ENCODE measurements around the gene RPS23. TPM values are rescaled to one million over a fixed set of nuclear protein-coding genes. Genes with fewer than 3 reads are reported as not detected.

The RPS23 gene
- 1,000 to 10,000 TPM; 1,779 to 4,145 (median 3,732) TPM for polyA plus RNA-seq
- long read RNA-seq, donor 1, transcript RPS23-204 (3 exons, 836 nt): minor isoform, 85 of 7,242 reads
- long read RNA-seq, donor 1, transcript RPS23-207 (2 exons, 530 nt): minor isoform, 31 of 7,242 reads
- long read RNA-seq, donor 1, transcript RPS23-201 (4 exons, 3,437 nt): major isoform, 4,559 of 7,242 reads
- long read RNA-seq, donor 1, transcript RPS23-203 (3 exons, 576 nt): minor isoform, 1,309 of 7,242 reads
- long read RNA-seq, donor 1, partial matches to known transcripts: 987 of 7,242 reads
- long read RNA-seq, donor 1, other reads (novel, unspliced or antisense): 271 of 7,242 reads
- long read RNA-seq, donor 2, transcript RPS23-201 (4 exons, 3,437 nt): major isoform, 988 of 1,463 reads
- long read RNA-seq, donor 2, transcript RPS23-207 (2 exons, 530 nt): minor isoform, 6 of 1,463 reads
- long read RNA-seq, donor 2, transcript RPS23-203 (3 exons, 576 nt): minor isoform, 256 of 1,463 reads
- long read RNA-seq, donor 2, transcript RPS23-204 (3 exons, 836 nt): minor isoform, 15 of 1,463 reads
- long read RNA-seq, donor 2, partial matches to known transcripts: 164 of 1,463 reads
- long read RNA-seq, donor 2, other reads (novel, unspliced or antisense): 34 of 1,463 reads
- long read RNA-seq, donor 3, transcript RPS23-207 (2 exons, 530 nt): minor isoform, 6 of 2,758 reads
- long read RNA-seq, donor 3, transcript RPS23-201 (4 exons, 3,437 nt): major isoform, 1,607 of 2,758 reads
- long read RNA-seq, donor 3, transcript RPS23-203 (3 exons, 576 nt): minor isoform, 592 of 2,758 reads
- long read RNA-seq, donor 3, transcript RPS23-204 (3 exons, 836 nt): minor isoform, 42 of 2,758 reads
- long read RNA-seq, donor 3, partial matches to known transcripts: 422 of 2,758 reads
- long read RNA-seq, donor 3, other reads (novel, unspliced or antisense): 88 of 2,758 reads
- long read RNA-seq, donor 4, transcript RPS23-203 (3 exons, 576 nt): minor isoform, 32 of 88 reads
- long read RNA-seq, donor 4, transcript RPS23-201 (4 exons, 3,437 nt): major isoform, 45 of 88 reads
- long read RNA-seq, donor 4, partial matches to known transcripts: 11 of 88 reads
- long read RNA-seq, donor 4, other reads (novel, unspliced or antisense): 0 of 88 reads
- long read RNA-seq, donor 5, transcript RPS23-201 (4 exons, 3,437 nt): major isoform, 474 of 760 reads
- long read RNA-seq, donor 5, transcript RPS23-203 (3 exons, 576 nt): minor isoform, 154 of 760 reads
- long read RNA-seq, donor 5, transcript RPS23-204 (3 exons, 836 nt): minor isoform, 23 of 760 reads
- long read RNA-seq, donor 5, partial matches to known transcripts: 87 of 760 reads
- long read RNA-seq, donor 5, other reads (novel, unspliced or antisense): 19 of 760 reads
- long read RNA-seq, donor 6, transcript RPS23-203 (3 exons, 576 nt): minor isoform, 439 of 2,445 reads
- long read RNA-seq, donor 6, transcript RPS23-201 (4 exons, 3,437 nt): major isoform, 1,546 of 2,445 reads
- long read RNA-seq, donor 6, transcript RPS23-204 (3 exons, 836 nt): minor isoform, 31 of 2,445 reads
- long read RNA-seq, donor 6, transcript RPS23-207 (2 exons, 530 nt): minor isoform, 6 of 2,445 reads
- long read RNA-seq, donor 6, partial matches to known transcripts: 357 of 2,445 reads
- long read RNA-seq, donor 6, other reads (novel, unspliced or antisense): 66 of 2,445 reads
- long read RNA-seq, donor 7, transcript RPS23-201 (4 exons, 3,437 nt): major isoform, 2,304 of 3,486 reads
- long read RNA-seq, donor 7, transcript RPS23-204 (3 exons, 836 nt): minor isoform, 38 of 3,486 reads
- long read RNA-seq, donor 7, transcript RPS23-207 (2 exons, 530 nt): minor isoform, 10 of 3,486 reads
- long read RNA-seq, donor 7, transcript RPS23-203 (3 exons, 576 nt): minor isoform, 536 of 3,486 reads
- long read RNA-seq, donor 7, partial matches to known transcripts: 490 of 3,486 reads
- long read RNA-seq, donor 7, other reads (novel, unspliced or antisense): 108 of 3,486 reads
- long read RNA-seq, donor 8, transcript RPS23-201 (4 exons, 3,437 nt): major isoform, 289 of 397 reads
- long read RNA-seq, donor 8, transcript RPS23-203 (3 exons, 576 nt): minor isoform, 71 of 397 reads
- long read RNA-seq, donor 8, partial matches to known transcripts: 30 of 397 reads
- long read RNA-seq, donor 8, other reads (novel, unspliced or antisense): 5 of 397 reads
- long read RNA-seq, donor 9, transcript RPS23-201 (4 exons, 3,437 nt): major isoform, 460 of 651 reads
- long read RNA-seq, donor 9, transcript RPS23-203 (3 exons, 576 nt): minor isoform, 117 of 651 reads
- long read RNA-seq, donor 9, transcript RPS23-204 (3 exons, 836 nt): minor isoform, 7 of 651 reads
- long read RNA-seq, donor 9, partial matches to known transcripts: 59 of 651 reads
- long read RNA-seq, donor 9, other reads (novel, unspliced or antisense): 6 of 651 reads
- long read RNA-seq, donor 10, transcript RPS23-204 (3 exons, 836 nt): minor isoform, 33 of 3,402 reads
- long read RNA-seq, donor 10, transcript RPS23-203 (3 exons, 576 nt): minor isoform, 589 of 3,402 reads
- long read RNA-seq, donor 10, transcript RPS23-201 (4 exons, 3,437 nt): major isoform, 2,191 of 3,402 reads
- long read RNA-seq, donor 10, transcript RPS23-207 (2 exons, 530 nt): minor isoform, 13 of 3,402 reads
- long read RNA-seq, donor 10, partial matches to known transcripts: 503 of 3,402 reads
- long read RNA-seq, donor 10, other reads (novel, unspliced or antisense): 72 of 3,402 reads

DNA sequence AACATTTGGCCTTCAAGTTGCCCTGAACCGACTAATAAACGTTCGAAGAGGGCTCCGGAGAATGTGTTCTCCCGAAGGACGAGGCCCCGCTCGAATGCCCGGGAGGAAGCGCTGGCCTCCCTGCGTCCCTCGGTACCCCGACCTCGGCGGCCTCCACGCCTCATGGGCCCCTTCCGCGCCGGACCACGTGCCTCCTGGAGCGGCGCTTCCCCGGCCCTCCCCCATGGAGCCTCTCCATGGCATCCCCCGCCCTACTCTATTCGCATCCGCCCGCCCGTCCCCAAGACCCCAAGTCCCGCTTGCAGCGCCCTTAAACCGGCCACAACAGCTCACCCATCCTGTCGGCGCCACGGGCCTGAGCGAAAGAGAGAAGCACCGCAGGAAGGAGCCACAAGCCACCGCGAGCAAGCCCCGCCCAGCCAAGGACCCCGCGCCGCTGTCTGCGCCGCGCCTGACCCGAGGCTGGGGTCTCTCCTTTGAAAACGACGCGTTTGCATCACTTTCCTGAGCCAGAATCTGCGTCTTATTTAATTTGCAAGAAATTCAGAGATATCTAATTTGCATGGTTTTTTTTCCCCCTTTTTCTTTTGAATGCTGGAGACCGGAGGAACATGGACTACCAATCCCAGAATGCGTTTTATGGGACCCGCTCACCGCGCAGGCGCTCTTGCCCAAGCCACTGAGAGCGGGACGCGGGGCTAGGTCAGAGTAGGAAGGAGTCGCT is at the start of gene RPS23:
Gene RPS23 (minus strand): TSS at position 368 of the 724 bp plus-strand sequence. CDS start 31 bp downstream, at position 337.
- peak within 1 kb of the TSS; percentile 68 to 94 (median 92) for H3K4me3 ChIP-seq (ENCODE audit: low read depth in 1 of 3, low read length in 3 of 3)
- 0% methylated on average over 60 of the region's 60 CpGs for WGBS, 3 donors
- FAIRE-seq: no peak
- peaks cover 2 to 16% (median 13%) of the 10 kb centered on the region in 3 donors for H3K36me3 ChIP-seq (ENCODE audit: control insufficient read depth in 3 of 3, insufficient read depth in 2 of 3, low read depth in 1 of 3, low read length in 3 of 3)
- peaks cover 0 to 2% (median 0%) of the 10 kb centered on the region in 3 donors for H3K4me1 ChIP-seq (ENCODE audit: control insufficient read depth in 3 of 3, insufficient read depth in 2 of 3, low read depth in 1 of 3, low read length in 2 of 3)
- no peaks in the 10 kb centered on the region for H3K27me3 ChIP-seq (ENCODE audit: control insufficient read depth in 3 of 3, insufficient read depth in 3 of 3, low read length in 3 of 3)
- peak; percentile 94 to 96 for DNase-seq
- H3K9me3 ChIP-seq (ENCODE audit: control insufficient read depth in 2 of 2, insufficient read depth in 1 of 2, low read depth in 1 of 2, low read length in 1 of 2): no peaks in the 10 kb centered on the region
- peak within 1 kb of the TSS; percentile 6 to 70 (median 62) for H3K27ac ChIP-seq (ENCODE audit: low read depth in 1 of 3, low read length in 2 of 3)

DNA sequence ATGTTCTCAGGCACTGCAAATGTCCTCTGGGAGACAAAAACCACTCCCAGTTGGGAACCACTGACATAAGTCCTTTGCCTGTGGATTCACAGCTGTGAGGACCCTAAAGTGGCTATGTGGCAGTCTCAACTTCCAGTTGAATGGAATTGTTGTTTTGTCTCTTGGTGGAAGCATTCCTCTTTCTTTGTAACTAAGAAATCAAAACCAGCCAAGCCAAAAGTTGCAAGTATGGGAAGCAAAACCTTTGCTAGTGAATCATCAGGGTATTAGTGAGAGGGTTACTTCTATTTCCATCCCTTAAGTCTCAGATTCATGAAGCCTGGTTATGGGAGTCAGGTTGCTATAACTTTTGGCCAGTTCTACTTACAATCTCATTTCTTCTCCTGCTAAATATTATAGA is 49.8 kb upstream of the RPS23 start:
- no peak for FAIRE-seq

DNA sequence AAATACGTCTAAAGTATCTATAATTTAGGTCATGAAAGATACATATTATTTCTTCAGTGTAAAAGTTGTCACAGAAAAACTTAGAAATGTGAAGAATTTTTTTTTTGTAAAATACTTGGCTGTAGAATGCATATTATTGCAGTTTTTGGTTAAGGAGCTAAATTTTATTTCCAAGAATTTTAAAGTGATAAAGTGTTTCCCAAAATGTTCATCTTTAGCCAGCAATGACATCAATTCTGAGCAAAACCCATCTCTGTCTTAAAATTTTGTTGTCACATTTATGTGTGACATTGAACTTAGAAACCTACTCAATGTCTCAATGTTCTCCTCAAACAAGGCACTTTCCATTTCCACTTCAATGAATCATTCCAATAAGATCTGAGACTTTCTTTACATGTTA is 47.8 kb upstream of the RPS23 start:
- Histone ChIP-seq H3K27me3 (ENCODE audit: control insufficient read depth in 3 of 3, insufficient read depth in 3 of 3, low read length in 3 of 3) (peaks cover 0 to 4% (median 4%) of the 10 kb centered on the region in 3 donors), H3K27ac (ENCODE audit: low read depth in 1 of 3, low read length in 2 of 3) (no peak overlapping the region), H3K4me3 (ENCODE audit: low read depth in 1 of 3, low read length in 3 of 3) (no peak overlapping the region), H3K4me1 (ENCODE audit: control insufficient read depth in 3 of 3, insufficient read depth in 2 of 3, low read depth in 1 of 3, low read length in 2 of 3) (no peaks in the 10 kb centered on the region), H3K9me3 (ENCODE audit: control insufficient read depth in 2 of 2, insufficient read depth in 1 of 2, low read depth in 1 of 2, low read length in 1 of 2) (peaks cover 0 to 13% of the 10 kb centered on the region in 2 donors), H3K36me3 (ENCODE audit: control insufficient read depth in 3 of 3, insufficient read depth in 2 of 3, low read depth in 1 of 3, low read length in 3 of 3) (no peaks in the 10 kb centered on the region)
- DNase-seq: no peak
- 73 to 90% (median 77%) methylated on average over 1 of the region's 1 CpG for WGBS, 3 donors
- FAIRE-seq: no peak

More for the DNA sequence above, 49.8 kb upstream of the RPS23 start:
- Histone ChIP-seq H3K27me3 (ENCODE audit: control insufficient read depth in 3 of 3, insufficient read depth in 3 of 3, low read length in 3 of 3) (peaks cover 0 to 4% (median 4%) of the 10 kb centered on the region in 3 donors), H3K4me3 (ENCODE audit: low read depth in 1 of 3, low read length in 3 of 3) (no peak overlapping the region), H3K36me3 (ENCODE audit: control insufficient read depth in 3 of 3, insufficient read depth in 2 of 3, low read depth in 1 of 3, low read length in 3 of 3) (no peaks in the 10 kb centered on the region), H3K27ac (ENCODE audit: low read depth in 1 of 3, low read length in 2 of 3) (no peak overlapping the region), H3K9me3 (ENCODE audit: control insufficient read depth in 2 of 2, insufficient read depth in 1 of 2, low read depth in 1 of 2, low read length in 1 of 2) (peaks cover 0 to 13% of the 10 kb centered on the region in 2 donors), H3K4me1 (ENCODE audit: control insufficient read depth in 3 of 3, insufficient read depth in 2 of 3, low read depth in 1 of 3, low read length in 2 of 3) (no peaks in the 10 kb centered on the region)
- DNase-seq: no peak

DNA sequence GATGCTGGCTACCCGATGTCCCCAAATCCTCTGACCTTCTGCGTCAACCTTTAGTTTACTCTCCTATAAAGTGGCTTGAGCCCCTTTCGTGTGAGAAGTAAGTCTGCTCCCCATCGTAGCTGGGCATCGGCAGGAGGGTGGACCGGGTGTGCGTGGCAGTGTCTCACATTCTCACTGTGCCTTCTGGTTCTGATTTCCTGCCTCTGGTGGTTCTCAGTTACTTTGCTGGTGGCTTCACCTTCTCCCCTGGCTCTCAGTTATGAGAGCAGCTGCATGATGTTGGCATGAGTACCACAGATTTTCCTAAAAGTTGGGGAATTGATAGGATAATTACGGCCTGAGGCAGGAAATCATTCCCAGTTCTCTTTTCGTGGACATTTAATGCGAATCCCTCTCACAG is 47.0 kb upstream of the RPS23 start:
- WGBS, 3 donors: 88 to 96% (median 93%) methylated on average over 10 of the region's 10 CpGs
- no peak for FAIRE-seq
- no peak overlapping the region for H3K4me3 ChIP-seq (ENCODE audit: low read depth in 1 of 3, low read length in 3 of 3)
- H3K9me3 ChIP-seq (ENCODE audit: control insufficient read depth in 2 of 2, insufficient read depth in 1 of 2, low read depth in 1 of 2, low read length in 1 of 2): peaks cover 0 to 13% of the 10 kb centered on the region in 2 donors
- no peaks in the 10 kb centered on the region for H3K4me1 ChIP-seq (ENCODE audit: control insufficient read depth in 3 of 3, insufficient read depth in 2 of 3, low read depth in 1 of 3, low read length in 2 of 3)
- H3K27me3 ChIP-seq (ENCODE audit: control insufficient read depth in 3 of 3, insufficient read depth in 3 of 3, low read length in 3 of 3): peaks cover 0 to 4% (median 4%) of the 10 kb centered on the region in 3 donors
- H3K36me3 ChIP-seq (ENCODE audit: control insufficient read depth in 3 of 3, insufficient read depth in 2 of 3, low read depth in 1 of 3, low read length in 3 of 3): no peaks in the 10 kb centered on the region
- no peak overlapping the region for H3K27ac ChIP-seq (ENCODE audit: low read depth in 1 of 3, low read length in 2 of 3)
- DNase-seq: no peak

DNA sequence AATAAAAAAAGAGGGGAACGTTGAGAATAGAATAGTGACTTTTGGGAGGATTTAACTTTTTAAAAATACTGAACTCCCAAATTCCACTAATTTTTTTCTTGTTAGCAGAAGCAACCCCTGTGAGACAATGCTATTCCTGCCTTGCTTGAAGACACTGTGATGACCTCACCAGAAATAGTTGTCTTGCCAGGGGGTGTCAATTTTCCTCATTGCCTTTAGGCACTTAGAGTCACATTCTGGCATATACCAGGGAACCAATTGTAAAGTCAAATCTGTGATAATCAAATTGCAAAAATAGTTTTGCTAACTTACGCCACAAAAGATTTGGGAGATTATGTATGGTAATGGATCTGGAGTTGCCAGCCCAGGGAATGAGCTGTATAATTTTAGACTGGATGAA is 42.8 kb upstream of the RPS23 start:
- no peak for DNase-seq
- 76 to 85% (median 84%) methylated on average over 2 of the region's 2 CpGs for WGBS, 3 donors
- no peaks in the 10 kb centered on the region for H3K36me3 ChIP-seq (ENCODE audit: control insufficient read depth in 3 of 3, insufficient read depth in 2 of 3, low read depth in 1 of 3, low read length in 3 of 3)
- H3K9me3 ChIP-seq (ENCODE audit: control insufficient read depth in 2 of 2, insufficient read depth in 1 of 2, low read depth in 1 of 2, low read length in 1 of 2): peaks cover 0 to 2% of the 10 kb centered on the region in 2 donors
- H3K27me3 ChIP-seq (ENCODE audit: control insufficient read depth in 3 of 3, insufficient read depth in 3 of 3, low read length in 3 of 3): peaks cover 0 to 4% (median 4%) of the 10 kb centered on the region in 3 donors
- FAIRE-seq: no peak
- H3K4me1 ChIP-seq (ENCODE audit: control insufficient read depth in 3 of 3, insufficient read depth in 2 of 3, low read depth in 1 of 3, low read length in 2 of 3): no peaks in the 10 kb centered on the region
- no peak overlapping the region for H3K27ac ChIP-seq (ENCODE audit: low read depth in 1 of 3, low read length in 2 of 3)
- no peak overlapping the region for H3K4me3 ChIP-seq (ENCODE audit: low read depth in 1 of 3, low read length in 3 of 3)

DNA sequence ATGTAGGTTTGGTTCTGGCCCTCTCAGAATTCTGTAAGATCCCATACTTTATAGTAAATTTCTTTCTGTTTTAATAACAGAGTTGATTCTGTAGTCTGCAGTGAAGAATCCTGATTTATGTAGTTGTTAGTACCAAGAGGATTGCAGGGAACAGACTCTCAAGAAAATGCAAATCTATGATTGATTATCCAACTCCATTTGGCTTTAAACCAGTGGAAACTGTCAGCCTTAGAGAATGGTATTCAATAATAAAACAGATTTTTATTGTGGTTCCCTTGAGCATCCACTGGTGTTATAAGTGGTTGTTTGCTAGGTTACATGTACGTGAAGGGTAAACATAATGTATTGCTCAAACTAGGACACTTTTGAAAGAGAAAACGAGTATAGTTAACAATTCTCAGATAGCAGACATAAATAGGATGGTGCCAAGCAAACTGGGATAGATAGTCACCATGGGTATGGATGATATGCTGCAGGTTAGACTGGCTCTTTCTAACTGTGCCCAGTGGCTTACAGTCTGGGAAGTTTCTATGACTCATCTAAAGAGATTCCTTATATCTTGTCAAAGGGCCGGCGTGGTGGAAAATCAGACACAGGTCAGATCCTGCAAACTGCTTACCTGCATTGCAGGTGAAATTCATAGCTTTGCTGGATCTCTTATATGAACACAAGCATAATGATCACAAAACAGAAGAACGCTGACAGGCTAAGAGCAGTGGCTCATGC is 41.7 kb upstream of the RPS23 start:
- H3K27ac ChIP-seq (ENCODE audit: low read depth in 1 of 3, low read length in 2 of 3): no peak overlapping the region

More for the DNA sequence above, 41.7 kb upstream of the RPS23 start:
- 76 to 82% (median 77%) methylated on average over 5 of the region's 5 CpGs for WGBS, 3 donors
- DNase-seq (no peak), FAIRE-seq (no peak)
- no peaks in the 10 kb centered on the region for H3K36me3 ChIP-seq (ENCODE audit: control insufficient read depth in 3 of 3, insufficient read depth in 2 of 3, low read depth in 1 of 3, low read length in 3 of 3)
- H3K4me1 ChIP-seq (ENCODE audit: control insufficient read depth in 3 of 3, insufficient read depth in 2 of 3, low read depth in 1 of 3, low read length in 2 of 3): no peaks in the 10 kb centered on the region
- H3K27me3 ChIP-seq (ENCODE audit: control insufficient read depth in 3 of 3, insufficient read depth in 3 of 3, low read length in 3 of 3): peaks cover 0 to 4% (median 4%) of the 10 kb centered on the region in 3 donors
- H3K4me3 ChIP-seq (ENCODE audit: low read depth in 1 of 3, low read length in 3 of 3): no peak overlapping the region
- peaks cover 0 to 2% of the 10 kb centered on the region in 2 donors for H3K9me3 ChIP-seq (ENCODE audit: control insufficient read depth in 2 of 2, insufficient read depth in 1 of 2, low read depth in 1 of 2, low read length in 1 of 2)
